SKM-1 treated with dmso at 0.1 percent for 144 hours (cell line): ENCODE data around the gene ATP5IF1.
A peak's percentile ranks its signal among the peaks of the same experiment; 100 is the strongest.

ENCODE experiments used
- DNase-seq: peaks from one replicate; lab custom pipeline; 2025; ENCODE audit not compliant: unreplicated experiment; lab: John Stamatoyannopoulos, UW

Gene ATP5IF1

GRCh38 chr1:28264897-28265296 lies 29.0 kb downstream of the ATP5IF1 start:
- no peak for DNase-seq

GRCh38 chr1:28265577-28265976 lies 29.7 kb downstream of the ATP5IF1 start:
- DNase-seq = no peak

- DNase-seq = no peak
Observed at GRCh38 chr1:28266920-28267322, 31.0 kb downstream of the ATP5IF1 start.

- no peak for DNase-seq
Observed at GRCh38 chr1:28267633-28268032, 31.7 kb downstream of the ATP5IF1 start.

GRCh38 chr1:28269529-28269928 lies 33.6 kb downstream of the ATP5IF1 start:
- DNase-seq = no peak

GRCh38 chr1:28272215-28272852 lies 36.4 kb downstream of the ATP5IF1 start:
- no peak for DNase-seq

GRCh38 chr1:28273216-28273860 lies 37.4 kb downstream of the ATP5IF1 start:
- DNase-seq = no peak

GRCh38 chr1:28278763-28279162 lies 42.8 kb downstream of the ATP5IF1 start:
- DNase-seq = no peak

GRCh38 chr1:28279721-28280120 lies 43.8 kb downstream of the ATP5IF1 start:
- no peak for DNase-seq

- DNase-seq = no peak
Observed at GRCh38 chr1:28280501-28280900, 44.6 kb downstream of the ATP5IF1 start.

GRCh38 chr1:28280977-28281381 lies 45.1 kb downstream of the ATP5IF1 start:
- no peak for DNase-seq

- no peak for DNase-seq
Observed at GRCh38 chr1:28281608-28282425, 45.9 kb downstream of the ATP5IF1 start.

GRCh38 chr1:28282426-28283407 lies 46.8 kb downstream of the ATP5IF1 start:
- DNase-seq = peak; percentile 86

- no peak for DNase-seq
Observed at GRCh38 chr1:28286111-28286510, 50.2 kb downstream of the ATP5IF1 start.
